ENCODE measurements around the gene TM4SF20. TPM values are rescaled to one million over a fixed set of nuclear protein-coding genes. Genes with fewer than 3 reads are reported as not detected.

The TM4SF20 gene
- total and polyA plus RNA-seq, 12 donors: not detected

DNA sequence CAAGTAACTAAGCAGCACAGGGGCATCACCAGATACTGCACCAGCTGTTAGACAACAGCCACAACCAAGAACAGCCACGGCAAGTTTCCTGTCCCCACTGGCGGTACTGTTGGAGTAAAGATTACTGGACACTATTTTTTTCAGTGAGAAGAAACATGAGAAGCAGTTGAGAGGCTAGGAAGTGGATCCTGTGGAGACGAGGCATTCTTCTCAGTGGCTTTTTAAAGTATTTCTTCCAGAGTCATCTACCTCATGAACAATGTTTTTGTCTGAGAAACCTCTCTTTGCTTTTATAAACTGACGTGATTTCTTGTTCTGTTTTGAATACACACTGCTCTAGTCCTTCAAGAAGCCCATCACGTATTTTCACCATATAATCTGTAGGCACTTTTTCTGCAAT is 18.8 kb downstream of the TM4SF20 start:
- DNase-seq: no peak
- TF ChIP-seq, protein P1, sequence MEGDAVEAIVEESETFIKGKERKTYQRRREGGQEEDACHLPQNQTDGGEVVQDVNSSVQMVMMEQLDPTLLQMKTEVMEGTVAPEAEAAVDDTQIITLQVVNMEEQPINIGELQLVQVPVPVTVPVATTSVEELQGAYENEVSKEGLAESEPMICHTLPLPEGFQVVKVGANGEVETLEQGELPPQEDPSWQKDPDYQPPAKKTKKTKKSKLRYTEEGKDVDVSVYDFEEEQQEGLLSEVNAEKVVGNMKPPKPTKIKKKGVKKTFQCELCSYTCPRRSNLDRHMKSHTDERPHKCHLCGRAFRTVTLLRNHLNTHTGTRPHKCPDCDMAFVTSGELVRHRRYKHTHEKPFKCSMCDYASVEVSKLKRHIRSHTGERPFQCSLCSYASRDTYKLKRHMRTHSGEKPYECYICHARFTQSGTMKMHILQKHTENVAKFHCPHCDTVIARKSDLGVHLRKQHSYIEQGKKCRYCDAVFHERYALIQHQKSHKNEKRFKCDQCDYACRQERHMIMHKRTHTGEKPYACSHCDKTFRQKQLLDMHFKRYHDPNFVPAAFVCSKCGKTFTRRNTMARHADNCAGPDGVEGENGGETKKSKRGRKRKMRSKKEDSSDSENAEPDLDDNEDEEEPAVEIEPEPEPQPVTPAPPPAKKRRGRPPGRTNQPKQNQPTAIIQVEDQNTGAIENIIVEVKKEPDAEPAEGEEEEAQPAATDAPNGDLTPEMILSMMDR (IDR thresholded peaks at IDR 0.05): no peak
- Histone ChIP-seq H3K27ac (no peak overlapping the region), H3K9me3 (no peaks in the 10 kb centered on the region), H3K4me1 (no peaks in the 10 kb centered on the region), H3K4me3 (no peak overlapping the region), H3K27me3 (no peaks in the 10 kb centered on the region), H3K36me3 (peaks cover 0 to 60% (median 36%) of the 10 kb centered on the region in 9 donors)
- no peak for ATAC-seq
- WGBS, 2 donors: 65 to 74% methylated on average over 5 of the region's 5 CpGs
- intact Hi-C loops (cut with DNase I): no loop called here

- H3K27ac ChIP-seq: no peak overlapping the region
- no peak for ATAC-seq
- H3K27me3 ChIP-seq: no peaks in the 10 kb centered on the region
- H3K4me1 ChIP-seq: no peaks in the 10 kb centered on the region
- H3K36me3 ChIP-seq: peaks cover 0 to 96% (median 17%) of the 10 kb centered on the region in 9 donors
- 69 to 80% methylated on average over 4 of the region's 4 CpGs for WGBS, 2 donors
- intact Hi-C loops (cut with DNase I): no loop called here
- TF ChIP-seq, protein P1 (IDR thresholded peaks at IDR 0.05): no peak
- no peak overlapping the region for H3K4me3 ChIP-seq
- H3K9me3 ChIP-seq: no peaks in the 10 kb centered on the region
- no peak for DNase-seq
These were observed 27.5 kb downstream of the TM4SF20 start for GRCh38 chr2:227351639-227352038.

DNA sequence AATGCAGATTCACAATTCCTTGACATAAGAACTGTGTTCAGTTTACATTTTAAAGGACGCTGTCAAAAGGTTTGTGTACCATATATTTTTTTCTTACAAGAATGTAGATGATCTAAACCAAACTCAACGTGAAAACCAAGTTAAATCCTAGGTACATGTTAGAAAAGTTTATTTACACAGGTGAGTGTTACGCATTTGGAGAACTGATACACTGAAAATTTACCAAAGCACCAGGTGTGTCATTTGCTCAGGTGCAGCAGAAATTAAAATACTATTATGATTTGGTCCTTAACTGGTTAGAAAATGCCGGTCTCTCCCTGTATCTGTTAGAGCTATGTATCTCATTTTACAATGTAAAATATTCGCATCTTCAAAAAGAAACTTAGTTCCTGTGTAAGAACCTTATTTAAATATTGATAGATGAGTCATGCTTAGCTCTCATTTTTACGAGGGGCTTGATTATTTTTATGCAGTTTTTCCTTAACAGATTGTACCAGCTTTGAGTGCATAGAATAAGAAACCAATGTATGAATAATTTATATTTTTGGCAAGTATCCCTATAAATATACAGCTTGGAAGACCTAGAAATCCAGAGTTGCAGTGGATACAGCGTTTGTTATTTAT is 29.0 kb downstream of the TM4SF20 start:
- no peak overlapping the region for H3K4me3 ChIP-seq
- no peaks in the 10 kb centered on the region for H3K9me3 ChIP-seq
- no peaks in the 10 kb centered on the region for H3K27me3 ChIP-seq
- TF ChIP-seq, protein P1 (IDR thresholded peaks at IDR 0.05): no peak
- intact Hi-C loops (cut with DNase I): no loop called here
- DNase-seq (no peak), ATAC-seq (no peak)
- peaks cover 0 to 96% (median 8%) of the 10 kb centered on the region in 9 donors for H3K36me3 ChIP-seq
- no peak overlapping the region for H3K27ac ChIP-seq
- WGBS, 2 donors: 96% methylated on average over 7 of the region's 7 CpGs
- no peaks in the 10 kb centered on the region for H3K4me1 ChIP-seq

GRCh38 chr2:227348324-227348723 is 30.8 kb downstream of the TM4SF20 start:
- ATAC-seq (no peak), DNase-seq (no peak)
- TF ChIP-seq, protein P1 (IDR thresholded peaks at IDR 0.05): no peak
- Histone ChIP-seq H3K36me3 (peaks cover 0 to 94% (median 8%) of the 10 kb centered on the region in 9 donors), H3K9me3 (no peaks in the 10 kb centered on the region), H3K4me1 (no peaks in the 10 kb centered on the region), H3K27me3 (no peaks in the 10 kb centered on the region), H3K27ac (no peak overlapping the region), H3K4me3 (no peak overlapping the region)
- intact Hi-C loops (cut with DNase I): no loop called here
- WGBS, 2 donors: 94 to 100% methylated on average over 2 of the region's 2 CpGs

Data from heart right ventricle (tissue), 16 donors.